Breast epithelium (tissue), 3 donors: ENCODE results near the gene TBL1XR1.

Experiments used
- CTCF ChIP-seq, 3 donors: fragments of 450-650 bp; IDR thresholded peaks; one replicate each; pipeline ENCODE4 v1.5.1; 2016 to 2017; ENCODE audit warnings: antibody characterized with exemption in 3 of 3, mild to moderate bottlenecking in 3 of 3, moderate library complexity in 3 of 3
- POLR2A ChIP-seq: fragments of 450-650 bp; IDR thresholded peaks from one replicate; pipeline ENCODE4 v1.6.1; 2016; ENCODE audit warnings: antibody characterized with exemption, mild to moderate bottlenecking, moderate library complexity

- TF ChIP-seq CTCF (IDR thresholded peaks at IDR 0.05) (no peak), POLR2A (no peak)
Measured at GRCh38 chr3:176994393-176994792, 202.9 kb downstream of the TBL1XR1 start.
